ENCODE measurements around the gene GSTM3. TPM values are rescaled to one million over a fixed set of nuclear protein-coding genes. Genes with fewer than 3 reads are reported as not detected.

Gene GSTM3
- total and polyA plus RNA-seq, 9 of the 15 experiments (the other 6 are each of a cell fraction or from before 2014, with no cell fraction given) = 3.9 to 24.5 (median 9.4) TPM

DNA sequence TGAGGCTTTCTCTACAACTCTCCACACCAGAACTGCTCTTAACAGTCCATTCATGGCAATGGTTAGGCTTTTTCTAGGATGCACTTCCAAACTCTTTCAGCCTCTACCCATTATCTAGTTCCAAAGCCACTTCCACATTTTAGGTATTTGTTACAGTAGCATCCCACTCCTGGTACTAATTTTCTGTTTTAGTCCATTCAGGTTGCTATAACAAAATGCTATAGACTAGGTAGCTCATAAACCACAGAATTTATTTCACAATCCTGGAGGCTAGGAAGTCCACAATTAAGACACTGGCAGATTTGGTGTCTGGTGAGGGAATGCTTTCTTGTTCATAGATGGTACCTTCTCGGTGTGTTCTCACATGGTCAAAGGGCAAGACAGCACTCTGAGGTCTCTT lies 40.1 kb upstream of the GSTM3 start:
- FAIRE-seq = no peak
- no TSS peak for BruUV-seq (replicated peaks)
- ATAC-seq = no peak
- in situ Hi-C loops (cut with MboI) (no loop called here), intact Hi-C loops (cut with micrococcal nuclease) (no loop called here)
- H3K4me1 ChIP-seq (replicated peaks in 1 of 2; ENCODE audit: control insufficient read depth in 2 of 2, insufficient read depth in 2 of 2, low read length in 2 of 2) = peaks cover 10% of the 10 kb centered on the region in 2 experiments; a peak in 3 of 5 replicates
- peak; percentile 75; the same call in 1 of the 2 replicates for TF ChIP-seq TRIM28 (IDR thresholded peaks at IDR 0.05)
- no peak for TF ChIP-seq ZNF263 (CRISPR knock-in tag; IDR thresholded peaks at IDR 0.05; ENCODE audit: borderline replicate concordance)
- TF ChIP-seq ZNF707 (CRISPR knock-in tag; conservative IDR thresholded peaks at IDR 0.05) = peak; percentile 99
- TF ChIP-seq TRIM24 (IDR thresholded peaks at IDR 0.05) = peak in 1 of 2 experiments; percentile 32; a peak in 1 of 4 replicates
- TF ChIP-seq TAF1 (IDR thresholded peaks at IDR 0.05; ENCODE audit: control insufficient read depth, extremely low read depth, insufficient read depth, low read length, severe bottlenecking) = no peak
- TF ChIP-seq, protein P1, sequence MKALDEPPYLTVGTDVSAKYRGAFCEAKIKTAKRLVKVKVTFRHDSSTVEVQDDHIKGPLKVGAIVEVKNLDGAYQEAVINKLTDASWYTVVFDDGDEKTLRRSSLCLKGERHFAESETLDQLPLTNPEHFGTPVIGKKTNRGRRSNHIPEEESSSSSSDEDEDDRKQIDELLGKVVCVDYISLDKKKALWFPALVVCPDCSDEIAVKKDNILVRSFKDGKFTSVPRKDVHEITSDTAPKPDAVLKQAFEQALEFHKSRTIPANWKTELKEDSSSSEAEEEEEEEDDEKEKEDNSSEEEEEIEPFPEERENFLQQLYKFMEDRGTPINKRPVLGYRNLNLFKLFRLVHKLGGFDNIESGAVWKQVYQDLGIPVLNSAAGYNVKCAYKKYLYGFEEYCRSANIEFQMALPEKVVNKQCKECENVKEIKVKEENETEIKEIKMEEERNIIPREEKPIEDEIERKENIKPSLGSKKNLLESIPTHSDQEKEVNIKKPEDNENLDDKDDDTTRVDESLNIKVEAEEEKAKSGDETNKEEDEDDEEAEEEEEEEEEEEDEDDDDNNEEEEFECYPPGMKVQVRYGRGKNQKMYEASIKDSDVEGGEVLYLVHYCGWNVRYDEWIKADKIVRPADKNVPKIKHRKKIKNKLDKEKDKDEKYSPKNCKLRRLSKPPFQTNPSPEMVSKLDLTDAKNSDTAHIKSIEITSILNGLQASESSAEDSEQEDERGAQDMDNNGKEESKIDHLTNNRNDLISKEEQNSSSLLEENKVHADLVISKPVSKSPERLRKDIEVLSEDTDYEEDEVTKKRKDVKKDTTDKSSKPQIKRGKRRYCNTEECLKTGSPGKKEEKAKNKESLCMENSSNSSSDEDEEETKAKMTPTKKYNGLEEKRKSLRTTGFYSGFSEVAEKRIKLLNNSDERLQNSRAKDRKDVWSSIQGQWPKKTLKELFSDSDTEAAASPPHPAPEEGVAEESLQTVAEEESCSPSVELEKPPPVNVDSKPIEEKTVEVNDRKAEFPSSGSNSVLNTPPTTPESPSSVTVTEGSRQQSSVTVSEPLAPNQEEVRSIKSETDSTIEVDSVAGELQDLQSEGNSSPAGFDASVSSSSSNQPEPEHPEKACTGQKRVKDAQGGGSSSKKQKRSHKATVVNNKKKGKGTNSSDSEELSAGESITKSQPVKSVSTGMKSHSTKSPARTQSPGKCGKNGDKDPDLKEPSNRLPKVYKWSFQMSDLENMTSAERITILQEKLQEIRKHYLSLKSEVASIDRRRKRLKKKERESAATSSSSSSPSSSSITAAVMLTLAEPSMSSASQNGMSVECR (CRISPR knock-in tag; IDR thresholded peaks at IDR 0.05) = no peak
- TF ChIP-seq SPI1 (IDR thresholded peaks at IDR 0.05; ENCODE audit: borderline replicate concordance, low read depth, low read length) = peak; percentile 55; the same call in 1 of the 2 replicates
- peak in 1 of 2 experiments; percentile 88; a peak in 2 of 3 replicates for TF ChIP-seq CBX3 (IDR thresholded peaks at IDR 0.05; ENCODE audit: borderline replicate concordance in 1 of 2, low read length in 2 of 2)
- TF ChIP-seq, protein P2, sequence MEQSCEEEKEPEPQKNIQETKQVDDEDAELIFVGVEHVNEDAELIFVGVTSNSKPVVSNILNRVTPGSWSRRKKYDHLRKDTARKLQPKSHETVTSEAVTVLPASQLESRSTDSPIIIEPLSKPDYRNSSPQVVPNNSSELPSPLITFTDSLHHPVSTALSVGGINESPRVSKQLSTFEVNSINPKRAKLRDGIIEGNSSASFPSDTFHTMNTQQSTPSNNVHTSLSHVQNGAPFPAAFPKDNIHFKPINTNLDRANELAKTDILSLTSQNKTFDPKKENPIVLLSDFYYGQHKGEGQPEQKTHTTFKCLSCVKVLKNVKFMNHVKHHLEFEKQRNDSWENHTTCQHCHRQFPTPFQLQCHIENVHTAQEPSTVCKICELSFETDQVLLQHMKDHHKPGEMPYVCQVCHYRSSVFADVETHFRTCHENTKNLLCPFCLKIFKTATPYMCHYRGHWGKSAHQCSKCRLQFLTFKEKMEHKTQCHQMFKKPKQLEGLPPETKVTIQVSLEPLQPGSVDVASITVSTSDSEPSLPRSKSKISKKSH (CRISPR knock-in tag; IDR thresholded peaks at IDR 0.05) = no peak
- TF ChIP-seq, protein P3, sequence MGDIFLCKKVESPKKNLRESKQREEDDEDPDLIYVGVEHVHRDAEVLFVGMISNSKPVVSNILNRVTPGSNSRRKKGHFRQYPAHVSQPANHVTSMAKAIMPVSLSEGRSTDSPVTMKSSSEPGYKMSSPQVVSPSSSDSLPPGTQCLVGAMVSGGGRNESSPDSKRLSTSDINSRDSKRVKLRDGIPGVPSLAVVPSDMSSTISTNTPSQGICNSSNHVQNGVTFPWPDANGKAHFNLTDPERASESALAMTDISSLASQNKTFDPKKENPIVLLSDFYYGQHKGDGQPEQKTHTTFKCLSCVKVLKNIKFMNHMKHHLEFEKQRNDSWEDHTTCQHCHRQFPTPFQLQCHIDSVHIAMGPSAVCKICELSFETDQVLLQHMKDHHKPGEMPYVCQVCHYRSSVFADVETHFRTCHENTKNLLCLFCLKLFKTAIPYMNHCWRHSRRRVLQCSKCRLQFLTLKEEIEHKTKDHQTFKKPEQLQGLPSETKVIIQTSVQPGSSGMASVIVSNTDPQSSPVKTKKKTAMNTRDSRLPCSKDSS (IDR thresholded peaks at IDR 0.05; ENCODE audit: low read depth, partially characterized antibody) = peak; percentile 40
- H3K27ac ChIP-seq (ENCODE audit: extremely low read depth, low read depth, low read length) = no peak overlapping the region
- no peaks in the 10 kb centered on the region for H3K9me1 ChIP-seq (ENCODE audit: control insufficient read depth, insufficient read depth, low read length)
- no peak for DNase-seq (ENCODE audit: extremely low read depth in 1 of 4, low spot score in 3 of 4)
- WGBS (ENCODE audit: insufficient coverage, low coverage, missing lambda C conversion rate) = 52% methylated on average over 1 of the region's 1 CpG
- H3K36me3 ChIP-seq (ENCODE audit: control insufficient read depth, insufficient read depth, low read length) = no peaks in the 10 kb centered on the region
- no peaks in the 10 kb centered on the region for H3K27me3 ChIP-seq (ENCODE audit: control insufficient read depth in 2 of 2, insufficient read depth in 2 of 2, low read length in 2 of 2)
- no peaks in the 10 kb centered on the region for H3K79me2 ChIP-seq (ENCODE audit: control insufficient read depth, insufficient read depth, low read length)
- H4K20me1 ChIP-seq (replicated peaks; ENCODE audit: control insufficient read depth, insufficient read depth, low read length) = no peaks in the 10 kb centered on the region
- H3K4me3 ChIP-seq = no peak overlapping the region
- H3K9ac ChIP-seq (ENCODE audit: insufficient read depth in 1 of 2, low read depth in 2 of 2, low read length in 2 of 2) = no peak overlapping the region
- POLR2A ChIA-PET = interaction anchor here (0.8 to 2.0 kb wide), 2 partner anchors 203 to 239 kb away, joined by 3 to 12 read pairs; partner anchors contain the start of gene AHCYL1
- H3K9me3 ChIP-seq (replicated peaks; ENCODE audit: control insufficient read depth, insufficient read depth, low read depth, low read length) = no peaks in the 10 kb centered on the region; the same call in none of the 2 replicates
- no peak overlapping the region for H3K4me2 ChIP-seq (ENCODE audit: insufficient read depth, low read length)
- no peak overlapping the region for H2AFZ ChIP-seq (ENCODE audit: low read depth, low read length)
- CTCF ChIA-PET (ENCODE audit: low intra/inter-chr PET ratio) = no interaction called here
